ENCODE measurements around the gene SNX30. TPM values are rescaled to one million over a fixed set of nuclear protein-coding genes. Genes with fewer than 3 reads are reported as not detected.
A peak's percentile ranks its signal among the peaks of the same experiment; 100 is the strongest.

SNX30 gene
- total RNA-seq, 1 experiment from 2014 or later, result 6.4 TPM

DNA sequence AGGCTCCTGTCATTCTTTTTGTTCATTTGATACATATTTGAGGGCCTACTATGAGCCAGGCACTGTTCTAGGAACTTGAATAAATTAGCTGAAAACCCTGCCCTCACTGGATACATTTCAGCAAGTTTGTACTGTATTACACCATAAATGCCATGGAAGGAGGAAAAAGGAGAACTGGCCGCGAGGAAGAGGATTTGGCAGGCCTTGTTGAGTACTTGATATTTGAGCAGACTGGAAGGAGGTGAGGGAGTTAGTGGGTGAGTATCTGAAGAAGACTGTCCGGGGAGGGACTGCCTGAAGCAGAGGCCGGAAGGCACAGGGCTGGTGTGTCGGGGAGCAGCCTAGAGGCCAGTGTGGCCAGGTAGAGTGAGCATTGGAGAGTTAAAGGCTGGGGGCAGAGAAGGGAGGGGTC is 4.5 kb downstream of the SNX30 start:
- Histone ChIP-seq H3K79me2 (ENCODE audit: low read length) (peaks cover 37% of the 10 kb centered on the region), H2AFZ (ENCODE audit: low read length) (no peak overlapping the region)

DNA sequence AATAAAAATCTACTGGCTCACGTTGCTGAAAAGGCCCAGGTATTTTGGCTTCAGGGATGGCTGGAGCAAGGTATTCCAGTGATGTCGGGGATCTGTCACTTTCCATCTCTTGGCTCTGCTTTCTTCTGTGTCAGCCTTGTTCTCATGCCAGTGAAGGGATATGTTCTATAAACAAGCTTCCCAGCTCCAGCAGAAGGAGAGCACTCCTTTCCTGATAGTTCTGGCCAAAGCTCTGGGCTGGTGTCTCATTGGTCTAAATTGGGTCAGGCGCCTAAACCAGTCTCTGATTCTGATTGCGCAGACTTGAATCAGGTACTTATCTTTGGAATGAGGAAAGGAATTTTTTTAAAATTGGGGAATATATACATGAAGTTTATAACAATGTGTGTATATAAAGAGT is 5.1 kb downstream of the SNX30 start:
- Histone ChIP-seq H3K9ac (ENCODE audit: low read length) (no peak overlapping the region), H3F3A (ENCODE audit: low read length, unreplicated experiment) (peaks cover 13% of the 10 kb centered on the region), H3K36me3 (ENCODE audit: low read depth, low read length) (no peaks in the 10 kb centered on the region), H3K9me3 (ENCODE audit: low read length) (no peaks in the 10 kb centered on the region), H2AFZ (ENCODE audit: low read length) (no peak overlapping the region), H3K4me2 (ENCODE audit: low read length) (no peak overlapping the region; the same call in 1 of the 2 replicates), H3K4me3 (ENCODE audit: low read length) (no peak overlapping the region), H3K27ac (ENCODE audit: low read length) (peak overlapping the region; percentile 87), H3K79me2 (ENCODE audit: low read length) (peaks cover 37% of the 10 kb centered on the region), H4K20me1 (ENCODE audit: low read length) (no peaks in the 10 kb centered on the region), H3K4me1 (ENCODE audit: insufficient read depth, low read length) (peaks cover 61% of the 10 kb centered on the region), H3K27me3 (ENCODE audit: low read length) (no peaks in the 10 kb centered on the region), H3K9me2 (replicated peaks; ENCODE audit: low read length) (no peaks in the 10 kb centered on the region)
- DNase-seq (no peak), ATAC-seq (no peak)
- ChIA-PET POLR2A (ENCODE audit: unreplicated experiment) (no interaction called here), CTCF (no interaction called here)
- TF ChIP-seq EZH2phosphoT487 (IDR thresholded peaks at IDR 0.05; ENCODE audit: borderline replicate concordance, low read length) (no peak), EZH2 (IDR thresholded peaks at IDR 0.05; ENCODE audit: low read length, unreplicated experiment) (no peak)
- TF ChIP-seq, protein P1, sequence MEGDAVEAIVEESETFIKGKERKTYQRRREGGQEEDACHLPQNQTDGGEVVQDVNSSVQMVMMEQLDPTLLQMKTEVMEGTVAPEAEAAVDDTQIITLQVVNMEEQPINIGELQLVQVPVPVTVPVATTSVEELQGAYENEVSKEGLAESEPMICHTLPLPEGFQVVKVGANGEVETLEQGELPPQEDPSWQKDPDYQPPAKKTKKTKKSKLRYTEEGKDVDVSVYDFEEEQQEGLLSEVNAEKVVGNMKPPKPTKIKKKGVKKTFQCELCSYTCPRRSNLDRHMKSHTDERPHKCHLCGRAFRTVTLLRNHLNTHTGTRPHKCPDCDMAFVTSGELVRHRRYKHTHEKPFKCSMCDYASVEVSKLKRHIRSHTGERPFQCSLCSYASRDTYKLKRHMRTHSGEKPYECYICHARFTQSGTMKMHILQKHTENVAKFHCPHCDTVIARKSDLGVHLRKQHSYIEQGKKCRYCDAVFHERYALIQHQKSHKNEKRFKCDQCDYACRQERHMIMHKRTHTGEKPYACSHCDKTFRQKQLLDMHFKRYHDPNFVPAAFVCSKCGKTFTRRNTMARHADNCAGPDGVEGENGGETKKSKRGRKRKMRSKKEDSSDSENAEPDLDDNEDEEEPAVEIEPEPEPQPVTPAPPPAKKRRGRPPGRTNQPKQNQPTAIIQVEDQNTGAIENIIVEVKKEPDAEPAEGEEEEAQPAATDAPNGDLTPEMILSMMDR (conservative IDR thresholded peaks at IDR 0.05; ENCODE audit: low read depth, low read length), result no peak
- no TSS peak for BruUV-seq (replicated peaks)
- intact Hi-C loops (cut with micrococcal nuclease), result no loop called here

More for the DNA sequence above, 4.5 kb downstream of the SNX30 start:
- no TSS peak for BruUV-seq (replicated peaks)
- Histone ChIP-seq H3K4me2 (ENCODE audit: low read length) (peak overlapping the region; percentile 66), H3K9me3 (ENCODE audit: low read length) (no peaks in the 10 kb centered on the region), H3K9me2 (replicated peaks; ENCODE audit: low read length) (no peaks in the 10 kb centered on the region), H4K20me1 (ENCODE audit: low read length) (no peaks in the 10 kb centered on the region), H3K27ac (ENCODE audit: low read length) (peak overlapping the region; percentile 87), H3K9ac (ENCODE audit: low read length) (peak overlapping the region; percentile 49), H3K27me3 (ENCODE audit: low read length) (no peaks in the 10 kb centered on the region), H3F3A (ENCODE audit: low read length, unreplicated experiment) (peaks cover 13% of the 10 kb centered on the region), H3K4me3 (ENCODE audit: low read length) (no peak overlapping the region), H3K4me1 (ENCODE audit: insufficient read depth, low read length) (peaks cover 64% of the 10 kb centered on the region), H3K36me3 (ENCODE audit: low read depth, low read length) (no peaks in the 10 kb centered on the region)
- DNase-seq (no peak), ATAC-seq (no peak)
- CTCF ChIA-PET, result no interaction called here
- intact Hi-C loops (cut with micrococcal nuclease), result no loop called here
- POLR2A ChIA-PET (ENCODE audit: unreplicated experiment), result no interaction called here
- TF ChIP-seq EZH2phosphoT487 (IDR thresholded peaks at IDR 0.05; ENCODE audit: borderline replicate concordance, low read length) (no peak), EZH2 (IDR thresholded peaks at IDR 0.05; ENCODE audit: low read length, unreplicated experiment) (no peak)
- TF ChIP-seq, protein P1 (conservative IDR thresholded peaks at IDR 0.05; ENCODE audit: low read depth, low read length), result no peak

DNA sequence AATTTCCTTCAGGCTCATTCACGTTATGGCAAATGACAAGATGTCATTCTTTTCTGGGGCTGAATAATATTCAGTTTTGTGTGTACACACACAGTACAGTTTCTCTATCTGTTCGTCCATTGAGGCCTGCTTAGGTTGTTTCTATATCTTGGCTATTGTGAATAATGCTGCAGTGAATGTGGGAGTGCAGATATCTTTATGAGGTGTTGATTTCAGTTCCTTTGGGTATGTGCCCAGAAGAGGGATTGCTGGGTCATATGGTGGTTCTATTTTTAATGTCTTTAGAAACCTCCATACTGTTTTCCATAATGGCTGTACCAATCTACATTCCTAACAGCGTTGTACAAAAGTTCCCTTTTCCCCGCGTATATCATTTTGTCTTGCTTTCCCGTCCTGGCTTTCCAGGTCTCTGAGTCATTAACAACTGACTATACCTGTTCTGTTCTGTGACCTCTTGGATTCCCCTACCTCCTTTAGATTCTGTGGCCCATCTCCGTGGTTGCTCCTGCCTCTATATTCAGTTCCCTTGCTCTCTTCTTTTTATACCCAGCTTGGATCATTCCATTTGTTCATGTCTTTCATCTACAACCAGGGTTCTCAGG is 6.8 kb downstream of the SNX30 start:
- Histone ChIP-seq H4K20me1 (ENCODE audit: low read length) (no peaks in the 10 kb centered on the region), H3K27me3 (ENCODE audit: low read length) (no peaks in the 10 kb centered on the region), H3K9ac (ENCODE audit: low read length) (peak overlapping the region; percentile 61), H3K36me3 (ENCODE audit: low read depth, low read length) (no peaks in the 10 kb centered on the region), H3K4me1 (ENCODE audit: insufficient read depth, low read length) (peaks cover 52% of the 10 kb centered on the region), H2AFZ (ENCODE audit: low read length) (no peak overlapping the region), H3K27ac (ENCODE audit: low read length) (peak overlapping the region; percentile 95), H3K9me2 (replicated peaks; ENCODE audit: low read length) (no peaks in the 10 kb centered on the region), H3K4me3 (ENCODE audit: low read length) (peak overlapping the region; percentile 48; the same call in 1 of the 2 replicates), H3K9me3 (ENCODE audit: low read length) (no peaks in the 10 kb centered on the region), H3K4me2 (ENCODE audit: low read length) (peak overlapping the region; percentile 70), H3F3A (ENCODE audit: low read length, unreplicated experiment) (peaks cover 13% of the 10 kb centered on the region), H3K79me2 (ENCODE audit: low read length) (peaks cover 22% of the 10 kb centered on the region)
- ChIA-PET POLR2A (ENCODE audit: unreplicated experiment) (interaction anchor here (0.5 kb wide), 1 partner anchor 148 kb away, joined by 5 read pairs; no protein-coding TSS in a partner anchor), CTCF (no interaction called here)
- ATAC-seq, result no peak; the same call in 1 of the 2 replicates
- TF ChIP-seq EZH2 (IDR thresholded peaks at IDR 0.05; ENCODE audit: low read length, unreplicated experiment) (no peak), EZH2phosphoT487 (IDR thresholded peaks at IDR 0.05; ENCODE audit: borderline replicate concordance, low read length) (no peak)
- TF ChIP-seq, protein P1 (conservative IDR thresholded peaks at IDR 0.05; ENCODE audit: low read depth, low read length), result no peak
- DNase-seq, result peak; percentile 64
- intact Hi-C loops (cut with micrococcal nuclease), result no loop called here
- no TSS peak for BruUV-seq (replicated peaks)
